ENCODE measurements around the gene CDK16. TPM values are rescaled to one million over a fixed set of nuclear protein-coding genes. Genes with fewer than 3 reads are reported as not detected.
A peak's percentile ranks its signal among the peaks of the same experiment; 100 is the strongest.

Gene CDK16
- total and polyA plus RNA-seq, 2 of the 13 experiments (the other 11 are each of a cell fraction or from before 2014, with no cell fraction given): 64.5 to 225 TPM

GRCh38 chrX:47218280-47218919, at the start of gene CDK16 (continued):
- peak; percentile 61; the same call in 1 of the 2 replicates for TF ChIP-seq GATAD1 (CRISPR knock-in tag; IDR thresholded peaks at IDR 0.05)
- 0 out of 2 replicates have a peak, but pooled peaks have one; percentile 24 for TF ChIP-seq FOXK1 (CRISPR knock-in tag; IDR thresholded peaks at IDR 0.05; ENCODE audit: borderline replicate concordance, low read depth)
- no peak for TF ChIP-seq PRMT3 (CRISPR knock-in tag; IDR thresholded peaks at IDR 0.05; ENCODE audit: borderline replicate concordance, low read depth)
- TF ChIP-seq, protein P1, sequence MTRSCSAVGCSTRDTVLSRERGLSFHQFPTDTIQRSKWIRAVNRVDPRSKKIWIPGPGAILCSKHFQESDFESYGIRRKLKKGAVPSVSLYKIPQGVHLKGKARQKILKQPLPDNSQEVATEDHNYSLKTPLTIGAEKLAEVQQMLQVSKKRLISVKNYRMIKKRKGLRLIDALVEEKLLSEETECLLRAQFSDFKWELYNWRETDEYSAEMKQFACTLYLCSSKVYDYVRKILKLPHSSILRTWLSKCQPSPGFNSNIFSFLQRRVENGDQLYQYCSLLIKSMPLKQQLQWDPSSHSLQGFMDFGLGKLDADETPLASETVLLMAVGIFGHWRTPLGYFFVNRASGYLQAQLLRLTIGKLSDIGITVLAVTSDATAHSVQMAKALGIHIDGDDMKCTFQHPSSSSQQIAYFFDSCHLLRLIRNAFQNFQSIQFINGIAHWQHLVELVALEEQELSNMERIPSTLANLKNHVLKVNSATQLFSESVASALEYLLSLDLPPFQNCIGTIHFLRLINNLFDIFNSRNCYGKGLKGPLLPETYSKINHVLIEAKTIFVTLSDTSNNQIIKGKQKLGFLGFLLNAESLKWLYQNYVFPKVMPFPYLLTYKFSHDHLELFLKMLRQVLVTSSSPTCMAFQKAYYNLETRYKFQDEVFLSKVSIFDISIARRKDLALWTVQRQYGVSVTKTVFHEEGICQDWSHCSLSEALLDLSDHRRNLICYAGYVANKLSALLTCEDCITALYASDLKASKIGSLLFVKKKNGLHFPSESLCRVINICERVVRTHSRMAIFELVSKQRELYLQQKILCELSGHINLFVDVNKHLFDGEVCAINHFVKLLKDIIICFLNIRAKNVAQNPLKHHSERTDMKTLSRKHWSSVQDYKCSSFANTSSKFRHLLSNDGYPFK (CRISPR knock-in tag; IDR thresholded peaks at IDR 0.05; ENCODE audit: borderline replicate concordance): peak; percentile 29; the same call in 1 of the 2 replicates
- peak; percentile 87 for TF ChIP-seq BHLHE40 (IDR thresholded peaks at IDR 0.05; ENCODE audit: low read length)
- TF ChIP-seq KMT2A (CRISPR knock-in tag; IDR thresholded peaks at IDR 0.05): no peak
- TF ChIP-seq, protein P2, sequence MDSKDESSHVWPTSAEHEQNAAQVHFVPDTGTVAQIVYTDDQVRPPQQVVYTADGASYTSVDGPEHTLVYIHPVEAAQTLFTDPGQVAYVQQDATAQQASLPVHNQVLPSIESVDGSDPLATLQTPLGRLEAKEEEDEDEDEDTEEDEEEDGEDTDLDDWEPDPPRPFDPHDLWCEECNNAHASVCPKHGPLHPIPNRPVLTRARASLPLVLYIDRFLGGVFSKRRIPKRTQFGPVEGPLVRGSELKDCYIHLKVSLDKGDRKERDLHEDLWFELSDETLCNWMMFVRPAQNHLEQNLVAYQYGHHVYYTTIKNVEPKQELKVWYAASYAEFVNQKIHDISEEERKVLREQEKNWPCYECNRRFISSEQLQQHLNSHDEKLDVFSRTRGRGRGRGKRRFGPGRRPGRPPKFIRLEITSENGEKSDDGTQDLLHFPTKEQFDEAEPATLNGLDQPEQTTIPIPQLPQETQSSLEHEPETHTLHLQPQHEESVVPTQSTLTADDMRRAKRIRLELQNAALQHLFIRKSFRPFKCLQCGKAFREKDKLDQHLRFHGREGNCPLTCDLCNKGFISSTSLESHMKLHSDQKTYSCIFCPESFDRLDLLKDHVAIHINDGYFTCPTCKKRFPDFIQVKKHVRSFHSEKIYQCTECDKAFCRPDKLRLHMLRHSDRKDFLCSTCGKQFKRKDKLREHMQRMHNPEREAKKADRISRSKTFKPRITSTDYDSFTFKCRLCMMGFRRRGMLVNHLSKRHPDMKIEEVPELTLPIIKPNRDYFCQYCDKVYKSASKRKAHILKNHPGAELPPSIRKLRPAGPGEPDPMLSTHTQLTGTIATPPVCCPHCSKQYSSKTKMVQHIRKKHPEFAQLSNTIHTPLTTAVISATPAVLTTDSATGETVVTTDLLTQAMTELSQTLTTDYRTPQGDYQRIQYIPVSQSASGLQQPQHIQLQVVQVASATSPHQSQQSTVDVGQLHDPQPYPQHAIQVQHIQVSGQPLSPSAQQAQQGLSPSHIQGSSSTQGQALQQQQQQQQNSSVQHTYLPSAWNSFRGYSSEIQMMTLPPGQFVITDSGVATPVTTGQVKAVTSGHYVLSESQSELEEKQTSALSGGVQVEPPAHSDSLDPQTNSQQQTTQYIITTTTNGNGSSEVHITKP (CRISPR knock-in tag; IDR thresholded peaks at IDR 0.05; ENCODE audit: low read depth): peak; percentile 99
- peak; percentile 97 for TF ChIP-seq FOXK2 (IDR thresholded peaks at IDR 0.05)
- TF ChIP-seq RBFOX2 (IDR thresholded peaks at IDR 0.05; ENCODE audit: low read depth, low read length): peak; percentile 93
- TF ChIP-seq KLF16 (CRISPR knock-in tag; IDR thresholded peaks at IDR 0.05): 0 out of 4 replicates have a peak, but pooled peaks of 1 of the 2 experiments have one; percentile 30
- TF ChIP-seq, protein P3, sequence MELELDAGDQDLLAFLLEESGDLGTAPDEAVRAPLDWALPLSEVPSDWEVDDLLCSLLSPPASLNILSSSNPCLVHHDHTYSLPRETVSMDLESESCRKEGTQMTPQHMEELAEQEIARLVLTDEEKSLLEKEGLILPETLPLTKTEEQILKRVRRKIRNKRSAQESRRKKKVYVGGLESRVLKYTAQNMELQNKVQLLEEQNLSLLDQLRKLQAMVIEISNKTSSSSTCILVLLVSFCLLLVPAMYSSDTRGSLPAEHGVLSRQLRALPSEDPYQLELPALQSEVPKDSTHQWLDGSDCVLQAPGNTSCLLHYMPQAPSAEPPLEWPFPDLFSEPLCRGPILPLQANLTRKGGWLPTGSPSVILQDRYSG (CRISPR knock-in tag; IDR thresholded peaks at IDR 0.05): no peak
- TF ChIP-seq SAP130 (CRISPR knock-in tag; IDR thresholded peaks at IDR 0.05; ENCODE audit: low read depth): peak; percentile 10; the same call in 1 of the 2 replicates
- no peak for TF ChIP-seq CAMTA2 (CRISPR knock-in tag; IDR thresholded peaks at IDR 0.05; ENCODE audit: borderline replicate concordance)
- 0 out of 2 replicates have a peak, but pooled peaks have one; percentile 37 for TF ChIP-seq ATF7-NPFF (CRISPR knock-in tag; IDR thresholded peaks at IDR 0.05; ENCODE audit: low read depth)
- peak; percentile 67 for TF ChIP-seq ZFY (CRISPR knock-in tag; IDR thresholded peaks at IDR 0.05)
- TF ChIP-seq RARG (CRISPR knock-in tag; IDR thresholded peaks at IDR 0.05; ENCODE audit: low read depth): no peak
- TF ChIP-seq ZSCAN25 (CRISPR knock-in tag; IDR thresholded peaks at IDR 0.05): no peak
- 0 out of 2 replicates have a peak, but pooled peaks have one; percentile 25 for TF ChIP-seq ZNF263 (CRISPR knock-in tag; IDR thresholded peaks at IDR 0.05)
- 0 out of 2 replicates have a peak, but pooled peaks have one; percentile 29 for TF ChIP-seq MTERF4 (CRISPR knock-in tag; IDR thresholded peaks at IDR 0.05)
- TF ChIP-seq NFKB2 (CRISPR knock-in tag; IDR thresholded peaks at IDR 0.05; ENCODE audit: borderline replicate concordance): peak; percentile 47; the same call in 1 of the 2 replicates

Measured in HepG2 (cell line).